HG03196 (cell line): ENCODE data around the gene CDC45.

Source experiments
- ATAC-seq: cut with Tn5 transposase; IDR thresholded peaks from one replicate; pipeline ENCODE4 v1.9.1; 2021; ENCODE audit not compliant: unreplicated experiment

The CDC45 gene

GRCh38 chr22:19466848-19467752, 12.6 kb upstream of the CDC45 start:
- ATAC-seq, result no peak

GRCh38 chr22:19467912-19468311, 11.8 kb upstream of the CDC45 start:
- ATAC-seq, result no peak

GRCh38 chr22:19469421-19469820, 10.3 kb upstream of the CDC45 start:
- ATAC-seq, result no peak

GRCh38 chr22:19470010-19470409, 9.7 kb upstream of the CDC45 start:
- no peak for ATAC-seq

- no peak for ATAC-seq
Observed at GRCh38 chr22:19471572-19471971, 8.1 kb upstream of the CDC45 start.

GRCh38 chr22:19472233-19472632, 7.5 kb upstream of the CDC45 start:
- no peak for ATAC-seq

- no peak for ATAC-seq
Observed at GRCh38 chr22:19473578-19473977, 6.1 kb upstream of the CDC45 start.

GRCh38 chr22:19476023-19476422, 3.7 kb upstream of the CDC45 start:
- no peak for ATAC-seq

GRCh38 chr22:19477321-19478044, 2.2 kb upstream of the CDC45 start:
- no peak for ATAC-seq

GRCh38 chr22:19478045-19478900, 1.4 kb upstream of the CDC45 start:
- peak; percentile 4 for ATAC-seq

GRCh38 chr22:19478901-19479354, 792 bp upstream of the CDC45 start, which contains the start of gene UFD1:
Gene UFD1 (minus strand): TSS chr22:19479193. CDS start chr22:19479085, 108 bp downstream.
- ATAC-seq, result peak; percentile 43

- ATAC-seq, result no peak
Observed at GRCh38 chr22:19480173-19480568, 451 bp downstream of the CDC45 start.

GRCh38 chr22:19480789-19481188, 1.1 kb downstream of the CDC45 start:
- ATAC-seq, result no peak

- ATAC-seq, result no peak
Observed at GRCh38 chr22:19482297-19482696, 2.6 kb downstream of the CDC45 start.

GRCh38 chr22:19483481-19484244, 3.9 kb downstream of the CDC45 start:
- no peak for ATAC-seq

- no peak for ATAC-seq
Observed at GRCh38 chr22:19488285-19488684, 8.6 kb downstream of the CDC45 start.

GRCh38 chr22:19488884-19489843, 9.4 kb downstream of the CDC45 start:
- ATAC-seq, result no peak

GRCh38 chr22:19490628-19491230, 11.0 kb downstream of the CDC45 start:
- ATAC-seq, result no peak
